HEK293 (cell line): ENCODE measurements around the gene CDKL5.

Experiments used
- ZBTB21 ChIP-seq: fragments of 450-650 bp; formaldehyde crosslinking; IDR thresholded peaks from 2 replicates; pipeline ENCODE4 v1.5.1; 2017; ENCODE audit warnings: missing biosample characterization, missing genetic modification characterization
- ZFP41 ChIP-seq: fragments of 450-650 bp; formaldehyde crosslinking; IDR thresholded peaks from 2 replicates; pipeline ENCODE4 v1.5.1; 2016; ENCODE audit warnings: missing biosample characterization, missing genetic modification characterization, borderline replicate concordance
- ZNF248 ChIP-seq: fragments of 450-650 bp; formaldehyde crosslinking; IDR thresholded peaks from 2 replicates; pipeline ENCODE4 v1.5.1; 2017; ENCODE audit warnings: missing biosample characterization, missing genetic modification characterization
- TF ChIP-seq, protein P1 (sequence below): fragments of 450-650 bp; formaldehyde crosslinking; IDR thresholded peaks from 2 replicates; pipeline ENCODE4 v1.5.1; 2016; ENCODE audit warnings: missing biosample characterization, missing genetic modification characterization
- TF ChIP-seq, protein P2 (sequence below): fragments of 450-650 bp; formaldehyde crosslinking; IDR thresholded peaks from 2 replicates; pipeline ENCODE4 v1.5.1; 2016; ENCODE audit warnings: missing biosample characterization, missing genetic modification characterization
- TF ChIP-seq, protein P3 (sequence below): fragments of 450-650 bp; formaldehyde crosslinking; IDR thresholded peaks from 2 replicates; pipeline ENCODE4 v1.5.1; 2016; ENCODE audit warnings: missing biosample characterization, missing genetic modification characterization
- TF ChIP-seq, protein P4 (sequence below): IDR thresholded peaks from 2 replicates; pipeline ENCODE4 v1.6.1; 2011; ENCODE audit warnings: mild to moderate bottlenecking, low read depth, low read length, borderline replicate concordance
- TF ChIP-seq, protein P5 (sequence below): fragments of 450-650 bp; formaldehyde crosslinking; IDR thresholded peaks from 2 replicates; pipeline ENCODE4 v1.5.1; 2016; ENCODE audit warnings: missing biosample characterization, missing genetic modification characterization, low read depth

DNA sequence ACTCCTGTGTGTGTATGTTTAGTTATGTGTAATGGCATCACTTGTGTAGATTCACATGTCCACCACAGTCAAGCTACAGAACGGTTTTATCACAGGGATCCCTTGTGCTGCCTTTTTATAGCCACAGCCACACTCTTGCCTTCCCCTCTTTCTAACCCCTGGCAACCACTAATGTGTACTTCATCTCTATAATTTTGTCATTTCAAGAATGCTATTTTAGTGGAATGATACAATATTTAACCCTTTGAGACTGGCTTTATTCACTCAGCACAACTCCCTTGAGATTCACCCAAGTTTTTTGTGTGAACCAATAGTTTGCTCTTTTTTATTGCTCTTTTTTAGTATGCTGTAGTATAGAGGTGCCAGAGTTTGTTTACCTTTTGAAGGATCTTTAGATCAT is 112.1 kb downstream of the CDKL5 start:
- TF ChIP-seq ZFP41 (tag by site-specific recombination) (no peak), ZBTB21 (no peak), ZNF248 (tag by site-specific recombination) (no peak)
- TF ChIP-seq, protein P1, sequence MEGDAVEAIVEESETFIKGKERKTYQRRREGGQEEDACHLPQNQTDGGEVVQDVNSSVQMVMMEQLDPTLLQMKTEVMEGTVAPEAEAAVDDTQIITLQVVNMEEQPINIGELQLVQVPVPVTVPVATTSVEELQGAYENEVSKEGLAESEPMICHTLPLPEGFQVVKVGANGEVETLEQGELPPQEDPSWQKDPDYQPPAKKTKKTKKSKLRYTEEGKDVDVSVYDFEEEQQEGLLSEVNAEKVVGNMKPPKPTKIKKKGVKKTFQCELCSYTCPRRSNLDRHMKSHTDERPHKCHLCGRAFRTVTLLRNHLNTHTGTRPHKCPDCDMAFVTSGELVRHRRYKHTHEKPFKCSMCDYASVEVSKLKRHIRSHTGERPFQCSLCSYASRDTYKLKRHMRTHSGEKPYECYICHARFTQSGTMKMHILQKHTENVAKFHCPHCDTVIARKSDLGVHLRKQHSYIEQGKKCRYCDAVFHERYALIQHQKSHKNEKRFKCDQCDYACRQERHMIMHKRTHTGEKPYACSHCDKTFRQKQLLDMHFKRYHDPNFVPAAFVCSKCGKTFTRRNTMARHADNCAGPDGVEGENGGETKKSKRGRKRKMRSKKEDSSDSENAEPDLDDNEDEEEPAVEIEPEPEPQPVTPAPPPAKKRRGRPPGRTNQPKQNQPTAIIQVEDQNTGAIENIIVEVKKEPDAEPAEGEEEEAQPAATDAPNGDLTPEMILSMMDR (tag by site-specific recombination) = no peak
- TF ChIP-seq, protein P2, sequence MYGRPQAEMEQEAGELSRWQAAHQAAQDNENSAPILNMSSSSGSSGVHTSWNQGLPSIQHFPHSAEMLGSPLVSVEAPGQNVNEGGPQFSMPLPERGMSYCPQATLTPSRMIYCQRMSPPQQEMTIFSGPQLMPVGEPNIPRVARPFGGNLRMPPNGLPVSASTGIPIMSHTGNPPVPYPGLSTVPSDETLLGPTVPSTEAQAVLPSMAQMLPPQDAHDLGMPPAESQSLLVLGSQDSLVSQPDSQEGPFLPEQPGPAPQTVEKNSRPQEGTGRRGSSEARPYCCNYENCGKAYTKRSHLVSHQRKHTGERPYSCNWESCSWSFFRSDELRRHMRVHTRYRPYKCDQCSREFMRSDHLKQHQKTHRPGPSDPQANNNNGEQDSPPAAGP (tag by site-specific recombination) = no peak
- TF ChIP-seq, protein P3, sequence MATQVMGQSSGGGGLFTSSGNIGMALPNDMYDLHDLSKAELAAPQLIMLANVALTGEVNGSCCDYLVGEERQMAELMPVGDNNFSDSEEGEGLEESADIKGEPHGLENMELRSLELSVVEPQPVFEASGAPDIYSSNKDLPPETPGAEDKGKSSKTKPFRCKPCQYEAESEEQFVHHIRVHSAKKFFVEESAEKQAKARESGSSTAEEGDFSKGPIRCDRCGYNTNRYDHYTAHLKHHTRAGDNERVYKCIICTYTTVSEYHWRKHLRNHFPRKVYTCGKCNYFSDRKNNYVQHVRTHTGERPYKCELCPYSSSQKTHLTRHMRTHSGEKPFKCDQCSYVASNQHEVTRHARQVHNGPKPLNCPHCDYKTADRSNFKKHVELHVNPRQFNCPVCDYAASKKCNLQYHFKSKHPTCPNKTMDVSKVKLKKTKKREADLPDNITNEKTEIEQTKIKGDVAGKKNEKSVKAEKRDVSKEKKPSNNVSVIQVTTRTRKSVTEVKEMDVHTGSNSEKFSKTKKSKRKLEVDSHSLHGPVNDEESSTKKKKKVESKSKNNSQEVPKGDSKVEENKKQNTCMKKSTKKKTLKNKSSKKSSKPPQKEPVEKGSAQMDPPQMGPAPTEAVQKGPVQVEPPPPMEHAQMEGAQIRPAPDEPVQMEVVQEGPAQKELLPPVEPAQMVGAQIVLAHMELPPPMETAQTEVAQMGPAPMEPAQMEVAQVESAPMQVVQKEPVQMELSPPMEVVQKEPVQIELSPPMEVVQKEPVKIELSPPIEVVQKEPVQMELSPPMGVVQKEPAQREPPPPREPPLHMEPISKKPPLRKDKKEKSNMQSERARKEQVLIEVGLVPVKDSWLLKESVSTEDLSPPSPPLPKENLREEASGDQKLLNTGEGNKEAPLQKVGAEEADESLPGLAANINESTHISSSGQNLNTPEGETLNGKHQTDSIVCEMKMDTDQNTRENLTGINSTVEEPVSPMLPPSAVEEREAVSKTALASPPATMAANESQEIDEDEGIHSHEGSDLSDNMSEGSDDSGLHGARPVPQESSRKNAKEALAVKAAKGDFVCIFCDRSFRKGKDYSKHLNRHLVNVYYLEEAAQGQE (tag by site-specific recombination) = no peak
- TF ChIP-seq, protein P4, sequence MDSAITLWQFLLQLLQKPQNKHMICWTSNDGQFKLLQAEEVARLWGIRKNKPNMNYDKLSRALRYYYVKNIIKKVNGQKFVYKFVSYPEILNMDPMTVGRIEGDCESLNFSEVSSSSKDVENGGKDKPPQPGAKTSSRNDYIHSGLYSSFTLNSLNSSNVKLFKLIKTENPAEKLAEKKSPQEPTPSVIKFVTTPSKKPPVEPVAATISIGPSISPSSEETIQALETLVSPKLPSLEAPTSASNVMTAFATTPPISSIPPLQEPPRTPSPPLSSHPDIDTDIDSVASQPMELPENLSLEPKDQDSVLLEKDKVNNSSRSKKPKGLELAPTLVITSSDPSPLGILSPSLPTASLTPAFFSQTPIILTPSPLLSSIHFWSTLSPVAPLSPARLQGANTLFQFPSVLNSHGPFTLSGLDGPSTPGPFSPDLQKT = no peak
- TF ChIP-seq, protein P5, sequence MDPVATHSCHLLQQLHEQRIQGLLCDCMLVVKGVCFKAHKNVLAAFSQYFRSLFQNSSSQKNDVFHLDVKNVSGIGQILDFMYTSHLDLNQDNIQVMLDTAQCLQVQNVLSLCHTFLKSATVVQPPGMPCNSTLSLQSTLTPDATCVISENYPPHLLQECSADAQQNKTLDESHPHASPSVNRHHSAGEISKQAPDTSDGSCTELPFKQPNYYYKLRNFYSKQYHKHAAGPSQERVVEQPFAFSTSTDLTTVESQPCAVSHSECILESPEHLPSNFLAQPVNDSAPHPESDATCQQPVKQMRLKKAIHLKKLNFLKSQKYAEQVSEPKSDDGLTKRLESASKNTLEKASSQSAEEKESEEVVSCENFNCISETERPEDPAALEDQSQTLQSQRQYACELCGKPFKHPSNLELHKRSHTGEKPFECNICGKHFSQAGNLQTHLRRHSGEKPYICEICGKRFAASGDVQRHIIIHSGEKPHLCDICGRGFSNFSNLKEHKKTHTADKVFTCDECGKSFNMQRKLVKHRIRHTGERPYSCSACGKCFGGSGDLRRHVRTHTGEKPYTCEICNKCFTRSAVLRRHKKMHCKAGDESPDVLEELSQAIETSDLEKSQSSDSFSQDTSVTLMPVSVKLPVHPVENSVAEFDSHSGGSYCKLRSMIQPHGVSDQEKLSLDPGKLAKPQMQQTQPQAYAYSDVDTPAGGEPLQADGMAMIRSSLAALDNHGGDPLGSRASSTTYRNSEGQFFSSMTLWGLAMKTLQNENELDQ (tag by site-specific recombination) = no peak
